Lower leg skin (tissue), 4 donors: ENCODE measurements around the gene DPP10. TPM values are rescaled to one million over a fixed set of nuclear protein-coding genes. Genes with fewer than 3 reads are reported as not detected.

Experiments used
- DNase-seq, 2 donors: peaks; one replicate each; pipeline ENCODE4 v3.0.0-alpha.2; 2019; ENCODE audit warnings: low spot score in 2 of 2
- H3K4me3 ChIP-seq: fragments of 200-600 bp; sonication (generic); 2 replicates; pipeline ENCODE4 v1.5.1; 2017; ENCODE audit warnings: mild to moderate bottlenecking, low read depth; ENCODE audit not compliant: poor library complexity, severe bottlenecking
- POLR2A ChIP-seq, 2 donors: fragments of 450-650 bp; IDR thresholded peaks; one replicate each; pipeline ENCODE4 v1.6.1; 2016 to 2017; ENCODE audit warnings: antibody characterized with exemption in 2 of 2, mild to moderate bottlenecking in 1 of 2, moderate library complexity in 1 of 2
- WGBS, 2 donors: methylation state at CpG; one replicate each; pipeline ENCODE4 v1.1.5; 2018; 5-methylcytosine and 5-hydroxymethylcytosine counted together
- intact Hi-C: fragments of 100-400 bp; cut with DNase I; formaldehyde crosslinking; loops from one replicate; pipeline ENCODE4 v1.15.0; 2023; ENCODE audit warnings: low total_unique reads
- total RNA-seq, 4 donors: library from RNA; depleted of rRNA; stranded (reverse); fragments of >200 nt; gene quantifications; one replicate each; pipeline ENCODE4 v1.1.0, GENCODE V29; 2016
- TF ChIP-seq, protein P1 (sequence below), 3 donors: fragments of 450-650 bp; IDR thresholded peaks; one replicate each; pipeline ENCODE4 v1.5.1; 2016; ENCODE audit warnings: antibody characterized with exemption in 3 of 3, mild to moderate bottlenecking in 3 of 3, moderate library complexity in 2 of 3

DPP10 gene
- total RNA-seq, 4 donors from 2014 or later = 1.1 TPM; not detected in 3

GRCh38 chr2:115294999-115295398 is 852.6 kb downstream of the DPP10 start:
- WGBS, 2 donors = 57 to 60% methylated on average over 5 of the region's 5 CpGs
- intact Hi-C loops = no loop called here
- TF ChIP-seq POLR2A (IDR thresholded peaks at IDR 0.05) = no peak
- no peak overlapping the region for H3K4me3 ChIP-seq
- no peak for DNase-seq

DNA sequence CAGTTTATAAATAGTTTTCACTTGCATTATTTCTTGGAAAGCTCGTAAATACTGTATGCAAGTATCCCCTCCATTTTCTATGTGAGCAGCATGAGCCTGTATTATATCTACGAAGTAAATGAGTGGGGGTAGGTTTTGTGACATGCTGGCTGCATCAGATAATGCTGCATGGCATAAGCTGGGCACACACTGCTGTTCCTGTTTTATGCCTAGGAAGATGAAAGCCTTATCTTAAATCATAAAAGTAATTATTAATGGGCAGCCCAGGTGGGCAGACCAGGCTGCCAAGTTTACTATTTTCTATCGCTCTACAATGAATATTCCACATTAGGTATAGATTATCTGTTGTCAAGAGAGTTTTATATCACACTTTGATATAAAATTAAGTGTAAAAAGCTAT is 854.6 kb downstream of the DPP10 start:
- intact Hi-C loops = no loop called here
- DNase-seq = no peak
- WGBS, 2 donors = 68 to 76% methylated on average over 3 of the region's 3 CpGs
- H3K4me3 ChIP-seq = no peak overlapping the region
- TF ChIP-seq, protein P1, sequence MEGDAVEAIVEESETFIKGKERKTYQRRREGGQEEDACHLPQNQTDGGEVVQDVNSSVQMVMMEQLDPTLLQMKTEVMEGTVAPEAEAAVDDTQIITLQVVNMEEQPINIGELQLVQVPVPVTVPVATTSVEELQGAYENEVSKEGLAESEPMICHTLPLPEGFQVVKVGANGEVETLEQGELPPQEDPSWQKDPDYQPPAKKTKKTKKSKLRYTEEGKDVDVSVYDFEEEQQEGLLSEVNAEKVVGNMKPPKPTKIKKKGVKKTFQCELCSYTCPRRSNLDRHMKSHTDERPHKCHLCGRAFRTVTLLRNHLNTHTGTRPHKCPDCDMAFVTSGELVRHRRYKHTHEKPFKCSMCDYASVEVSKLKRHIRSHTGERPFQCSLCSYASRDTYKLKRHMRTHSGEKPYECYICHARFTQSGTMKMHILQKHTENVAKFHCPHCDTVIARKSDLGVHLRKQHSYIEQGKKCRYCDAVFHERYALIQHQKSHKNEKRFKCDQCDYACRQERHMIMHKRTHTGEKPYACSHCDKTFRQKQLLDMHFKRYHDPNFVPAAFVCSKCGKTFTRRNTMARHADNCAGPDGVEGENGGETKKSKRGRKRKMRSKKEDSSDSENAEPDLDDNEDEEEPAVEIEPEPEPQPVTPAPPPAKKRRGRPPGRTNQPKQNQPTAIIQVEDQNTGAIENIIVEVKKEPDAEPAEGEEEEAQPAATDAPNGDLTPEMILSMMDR (IDR thresholded peaks at IDR 0.05) = no peak
- TF ChIP-seq POLR2A (IDR thresholded peaks at IDR 0.05) = no peak

- TF ChIP-seq, protein P1 (IDR thresholded peaks at IDR 0.05) = no peak
- TF ChIP-seq POLR2A (IDR thresholded peaks at IDR 0.05) = no peak
- 56 to 63% methylated on average over 2 of the region's 2 CpGs for WGBS, 2 donors
- DNase-seq = no peak
- intact Hi-C loops = no loop called here
- H3K4me3 ChIP-seq = no peak overlapping the region
Measured at GRCh38 chr2:115299199-115299598, 856.8 kb downstream of the DPP10 start.

- WGBS, 2 donors = 71 to 76% methylated on average over 1 of the region's 1 CpG
- intact Hi-C loops = no loop called here
Measured at GRCh38 chr2:115305712-115306111, 863.3 kb downstream of the DPP10 start.

DNA sequence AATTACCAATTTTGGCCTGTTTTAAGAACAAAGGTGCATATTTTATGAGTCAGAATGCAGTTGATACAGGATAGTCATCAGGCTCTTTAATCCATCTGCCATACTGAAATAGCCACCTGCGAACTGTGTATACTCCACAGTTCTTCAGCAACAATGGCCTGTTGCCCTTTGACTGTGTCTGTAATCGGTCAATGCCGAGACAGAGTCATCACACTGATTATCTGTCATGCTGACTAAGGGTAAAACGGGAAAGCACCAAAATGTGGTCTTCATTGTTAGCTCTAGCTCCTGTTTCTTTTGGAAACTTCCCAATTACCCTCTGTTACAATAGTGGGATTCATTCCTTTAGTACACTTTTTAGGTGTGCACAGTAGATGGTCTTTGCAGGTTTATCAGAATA is 871.7 kb downstream of the DPP10 start:
- 70 to 84% methylated on average over 4 of the region's 4 CpGs for WGBS, 2 donors
- no peak for TF ChIP-seq POLR2A (IDR thresholded peaks at IDR 0.05)
- TF ChIP-seq, protein P1 (IDR thresholded peaks at IDR 0.05) = no peak
- intact Hi-C loops = no loop called here
- no peak for DNase-seq
- H3K4me3 ChIP-seq = no peak overlapping the region

More at GRCh38 chr2:115305712-115306111, 863.3 kb downstream of the DPP10 start:
- DNase-seq = no peak
- no peak for TF ChIP-seq POLR2A (IDR thresholded peaks at IDR 0.05)
- TF ChIP-seq, protein P1 (IDR thresholded peaks at IDR 0.05) = no peak
- H3K4me3 ChIP-seq = no peak overlapping the region

DNA sequence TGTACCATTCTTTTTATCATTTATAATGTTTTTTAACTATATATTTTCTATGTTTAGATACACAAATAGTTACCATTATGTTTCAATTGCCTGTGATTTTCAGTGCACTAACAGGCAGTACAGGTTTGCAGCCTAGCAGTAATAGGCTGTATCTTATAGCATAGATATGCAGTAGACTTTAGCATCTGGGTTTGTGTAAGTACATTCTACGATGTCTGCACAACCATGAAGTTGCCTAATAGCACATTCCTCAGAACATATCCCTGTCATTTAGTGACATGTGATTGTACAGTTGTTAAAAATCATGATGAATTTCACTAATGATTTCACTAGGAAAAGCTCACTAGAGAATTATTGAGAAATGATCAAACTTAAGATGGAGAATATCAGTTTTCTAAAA is 884.6 kb downstream of the DPP10 start:
- 31 to 53% methylated on average over 1 of the region's 1 CpG for WGBS, 2 donors
- no peak overlapping the region for H3K4me3 ChIP-seq
- intact Hi-C loops = no loop called here

More for the DNA sequence above, 884.6 kb downstream of the DPP10 start:
- TF ChIP-seq POLR2A (IDR thresholded peaks at IDR 0.05) = no peak
- TF ChIP-seq, protein P1 (IDR thresholded peaks at IDR 0.05) = no peak
- DNase-seq = no peak
